Renal cortical epithelial cell (primary cell): ENCODE measurements around the gene LRRC42. TPM values are rescaled to one million over a fixed set of nuclear protein-coding genes. Genes with fewer than 3 reads are reported as not detected.

Experiments
- DNase-seq: peaks from one replicate; pipeline ENCODE4 v3.0.0-alpha.2; 2011; ENCODE audit warnings: low read depth
- total RNA-seq: library from RNA; depleted of rRNA; stranded (reverse); fragments of >200 nt; gene quantifications from 2 replicates; pipeline ENCODE4 v1.2.3, GENCODE V29; 2014

The LRRC42 gene, protein sequence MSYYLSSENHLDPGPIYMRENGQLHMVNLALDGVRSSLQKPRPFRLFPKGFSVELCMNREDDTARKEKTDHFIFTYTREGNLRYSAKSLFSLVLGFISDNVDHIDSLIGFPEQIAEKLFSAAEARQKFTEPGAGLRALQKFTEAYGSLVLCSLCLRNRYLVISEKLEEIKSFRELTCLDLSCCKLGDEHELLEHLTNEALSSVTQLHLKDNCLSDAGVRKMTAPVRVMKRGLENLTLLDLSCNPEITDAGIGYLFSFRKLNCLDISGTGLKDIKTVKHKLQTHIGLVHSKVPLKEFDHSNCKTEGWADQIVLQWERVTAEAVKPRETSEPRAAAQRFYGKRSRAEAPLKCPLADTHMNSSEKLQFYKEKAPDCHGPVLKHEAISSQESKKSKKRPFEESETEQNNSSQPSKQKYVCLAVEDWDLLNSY
- total RNA-seq = 38.6 and 40.8 TPM in 2 replicates

DNA sequence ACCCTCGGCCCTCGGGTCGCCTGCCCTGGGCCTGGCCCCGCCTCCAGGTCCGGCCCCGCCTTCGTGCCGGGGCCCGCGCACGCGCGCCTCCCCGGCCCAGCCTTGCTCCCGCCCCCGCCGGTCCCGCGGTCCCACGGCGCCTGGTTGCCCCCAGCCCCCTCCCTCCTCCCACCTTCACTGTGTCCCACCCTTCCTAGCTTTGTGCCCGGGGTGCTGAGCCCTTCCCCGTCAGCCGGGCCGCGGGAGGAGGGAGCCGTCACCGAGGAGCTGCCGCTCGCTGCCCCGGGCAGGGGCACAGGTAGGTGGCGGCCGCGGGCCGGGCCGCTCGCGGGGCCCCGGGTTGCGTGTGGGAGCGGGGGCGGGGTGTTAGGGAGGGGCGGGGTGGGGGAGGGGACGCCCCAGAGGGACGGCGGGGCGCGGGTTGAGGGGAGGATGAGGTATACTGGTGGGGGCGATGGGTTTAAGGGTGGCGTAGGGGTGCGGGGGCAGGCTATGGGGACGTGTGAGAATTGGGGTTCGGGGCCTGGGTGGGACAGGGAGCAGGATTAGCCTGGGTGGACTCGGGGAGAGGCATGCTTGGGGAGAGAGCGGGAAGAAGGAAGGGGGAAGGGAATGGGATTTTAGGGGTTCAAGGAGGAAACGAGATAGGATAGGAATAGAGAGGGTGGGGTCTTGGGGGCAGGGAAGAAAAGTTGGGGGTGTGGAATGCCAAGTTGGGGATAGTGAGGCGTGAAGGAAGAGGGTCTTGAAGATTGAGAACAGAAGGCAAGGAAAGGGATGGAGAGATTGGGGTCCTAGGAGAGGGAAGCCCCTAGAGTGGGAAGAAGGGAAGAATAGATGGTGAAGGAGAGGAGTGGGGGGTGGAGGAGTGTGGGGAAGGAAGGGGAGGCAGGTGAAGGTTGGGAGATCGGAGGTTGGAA lies at the start of gene LRRC42:
LRRC42 (plus strand) TSS at position 99 of the 920 bp plus-strand sequence. CDS start 5,650 bp downstream, outside the sequence.
- DNase-seq = no peak

DNA sequence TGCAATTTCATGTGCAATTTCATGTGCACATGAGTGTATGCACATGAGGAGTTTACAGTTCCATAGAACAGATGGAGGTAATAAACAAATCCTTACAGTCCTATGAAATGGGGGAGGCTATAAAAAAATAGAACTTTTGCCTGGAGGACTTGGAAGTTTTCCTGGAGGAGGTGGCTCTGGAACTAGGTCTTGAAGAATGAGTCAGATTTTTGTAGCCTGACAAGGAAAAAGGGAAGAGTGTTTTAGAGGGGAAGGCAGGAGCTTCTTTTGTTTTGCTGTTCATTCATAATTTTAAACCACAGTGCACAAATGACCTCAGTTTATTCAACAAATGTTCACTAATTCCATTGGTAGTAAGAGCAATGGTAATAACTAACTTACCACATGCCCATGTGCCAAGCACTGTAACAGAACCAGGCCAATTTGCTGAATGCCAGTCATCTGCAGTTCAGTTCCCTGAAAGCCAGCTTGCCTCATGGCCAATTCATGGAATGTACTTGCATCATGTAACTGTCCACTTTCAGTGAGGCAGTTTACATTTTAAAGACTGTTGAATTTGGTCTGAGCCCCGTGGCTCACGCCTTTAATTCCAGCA lies 49.4 kb upstream of the LRRC42 start:
- DNase-seq = peak; percentile 98

DNA sequence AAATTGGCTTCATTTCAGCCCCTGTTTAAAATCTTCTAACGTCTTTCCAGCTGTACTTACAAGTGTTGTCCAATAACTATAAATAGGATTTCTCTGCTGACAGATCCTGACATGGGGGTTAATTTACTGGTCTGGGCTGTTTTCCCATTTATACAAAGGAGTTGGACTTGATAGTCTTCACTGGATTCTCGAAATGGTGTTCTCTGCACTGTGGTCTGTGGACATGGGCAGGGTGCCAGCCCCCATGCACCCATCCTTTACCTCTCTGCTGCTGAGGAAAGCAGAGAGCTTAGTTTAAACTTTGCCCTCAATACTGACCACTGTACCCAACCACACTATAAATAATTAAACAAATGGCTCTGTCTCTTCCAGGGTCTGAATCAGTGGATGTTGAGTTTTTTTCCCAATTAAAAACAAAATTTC lies 46.9 kb upstream of the LRRC42 start:
- peak; percentile 95 for DNase-seq

DNA sequence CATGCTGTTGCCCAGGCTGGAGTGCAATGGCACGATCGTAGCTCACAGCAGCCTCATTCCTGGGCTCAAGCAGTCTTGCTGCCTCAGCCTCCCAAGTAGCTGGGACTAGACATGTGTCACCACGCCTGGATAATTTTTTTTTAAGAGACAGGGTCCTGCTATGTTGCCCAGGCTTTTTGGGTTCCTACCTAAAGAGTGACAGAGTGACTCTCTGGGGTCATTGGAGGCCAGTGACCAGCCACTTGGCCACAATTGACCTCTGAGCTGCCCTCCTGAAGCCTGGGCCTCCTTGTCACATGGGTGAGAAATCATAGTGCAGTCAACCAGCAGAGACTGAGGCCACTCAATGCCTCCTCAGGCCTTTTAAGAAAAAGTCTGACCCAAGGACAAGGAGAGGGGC lies 46.4 kb upstream of the LRRC42 start:
- no peak for DNase-seq

DNA sequence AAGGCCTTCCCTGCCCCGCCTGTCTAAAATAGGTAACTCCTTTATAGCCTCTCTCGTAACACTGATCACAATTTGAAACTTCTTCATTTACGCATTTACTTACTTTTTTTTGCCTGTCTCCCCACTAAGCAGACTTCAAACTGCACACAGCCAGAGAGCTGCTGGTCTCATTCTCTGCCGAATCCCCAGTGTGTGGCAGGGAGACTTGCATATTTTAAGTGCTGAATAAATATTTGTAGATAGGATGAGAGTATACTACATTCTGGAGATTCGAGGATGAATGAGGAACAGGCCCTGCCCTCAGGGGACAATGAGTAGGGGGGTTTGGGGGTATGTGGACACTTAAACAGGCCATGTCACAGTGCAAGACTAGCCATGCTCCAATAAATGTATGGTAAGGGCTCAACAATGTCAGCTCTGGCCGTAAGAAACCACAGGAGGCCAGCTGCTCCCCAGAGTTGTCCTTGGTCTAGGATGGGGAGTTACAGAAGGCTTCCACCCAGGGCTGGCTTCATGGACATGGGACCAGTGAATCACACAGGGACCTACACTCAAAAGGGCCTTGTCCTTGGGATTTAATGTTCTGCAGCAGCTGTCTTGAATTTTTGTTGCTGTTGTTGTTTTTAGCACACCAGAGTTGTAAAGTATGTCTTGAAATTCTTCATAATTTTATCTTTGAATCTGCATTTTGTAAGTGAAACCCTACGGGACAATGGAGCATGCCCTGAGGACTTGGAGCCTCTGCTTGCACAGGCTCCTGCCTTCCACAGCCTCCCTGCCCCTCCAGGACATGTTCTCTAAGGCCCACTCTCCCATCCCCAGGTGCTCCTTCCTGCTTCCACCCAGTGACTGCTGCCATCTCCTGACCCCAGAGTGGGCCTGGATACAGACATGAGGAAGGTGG lies 43.7 kb upstream of the LRRC42 start:
- no peak for DNase-seq

DNA sequence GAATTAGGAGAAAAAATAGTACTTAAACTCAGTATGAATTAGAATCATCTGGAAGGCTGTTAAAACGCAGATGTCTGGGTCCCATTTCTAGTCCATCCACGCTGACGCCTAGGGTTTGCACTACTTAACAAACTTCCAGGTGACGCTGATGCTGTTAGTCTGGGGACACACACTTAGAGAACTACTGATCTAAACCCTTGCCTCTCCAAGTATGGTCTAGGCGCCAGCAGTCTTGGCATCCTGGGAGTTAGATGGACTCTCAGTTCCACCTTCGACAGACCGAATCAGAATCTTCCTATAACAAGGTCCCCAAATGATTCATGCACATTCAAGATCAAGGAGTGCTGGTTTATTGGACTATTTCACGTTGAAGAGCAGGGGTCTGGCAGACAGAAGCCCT lies 40.6 kb upstream of the LRRC42 start:
- DNase-seq = no peak

DNA sequence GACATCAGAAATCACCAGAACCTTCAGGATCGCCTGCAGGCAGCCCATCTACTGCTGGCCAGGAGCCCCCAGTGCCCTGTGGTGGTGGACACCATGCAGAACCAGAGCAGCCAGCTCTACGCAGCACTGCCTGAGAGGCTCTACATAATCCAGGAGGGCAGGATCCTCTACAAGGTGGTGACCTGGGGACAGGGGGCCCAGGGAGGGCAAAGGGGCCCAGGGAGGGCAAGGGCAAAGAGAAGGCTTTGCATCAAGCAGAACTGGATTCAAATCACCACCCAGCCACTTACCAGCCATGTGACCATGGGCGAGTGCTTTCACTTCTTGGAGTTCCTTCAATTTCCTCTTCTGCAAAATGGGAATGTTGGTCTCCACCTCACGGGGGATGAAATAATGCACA lies 40.0 kb upstream of the LRRC42 start:
- DNase-seq = no peak

DNA sequence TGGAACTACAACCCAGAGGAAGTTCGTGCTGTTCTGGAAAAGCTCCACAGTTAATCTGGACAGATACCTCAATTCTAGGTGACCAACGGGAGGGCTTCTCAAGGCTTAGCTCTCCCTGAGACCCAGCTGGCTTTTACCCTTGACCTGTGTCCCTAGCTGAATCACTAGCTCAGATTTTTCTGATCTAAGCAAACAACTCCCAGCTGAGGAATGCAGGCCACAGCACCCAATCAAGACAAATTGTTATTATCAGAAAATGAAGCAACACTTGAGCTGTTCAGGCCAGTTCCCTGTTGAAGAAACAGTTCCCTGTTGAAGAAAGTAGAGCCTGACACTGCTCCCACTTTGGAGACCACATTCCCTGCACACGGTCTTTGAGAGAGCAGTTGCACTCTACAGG lies 36.2 kb upstream of the LRRC42 start:
- DNase-seq = peak; percentile 57

DNA sequence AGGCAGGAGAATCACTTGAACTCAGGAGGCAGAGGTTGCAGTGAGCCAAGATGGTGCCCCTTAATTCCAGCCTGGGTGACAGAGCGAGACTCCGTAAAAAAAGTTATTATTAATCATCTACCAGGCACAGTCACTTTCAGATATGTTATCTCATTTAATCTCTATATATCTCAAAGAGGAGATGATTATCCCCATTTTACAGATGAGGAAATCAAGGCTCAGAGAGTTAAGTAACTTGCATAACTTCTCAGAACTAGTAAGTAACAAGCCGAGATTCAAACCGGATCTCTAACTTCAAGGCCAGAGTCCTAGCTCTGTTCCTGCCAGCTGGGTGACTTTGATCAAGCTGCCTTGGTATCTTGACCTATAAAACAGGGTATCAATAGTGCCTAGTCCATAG lies 34.7 kb upstream of the LRRC42 start:
- no peak for DNase-seq

DNA sequence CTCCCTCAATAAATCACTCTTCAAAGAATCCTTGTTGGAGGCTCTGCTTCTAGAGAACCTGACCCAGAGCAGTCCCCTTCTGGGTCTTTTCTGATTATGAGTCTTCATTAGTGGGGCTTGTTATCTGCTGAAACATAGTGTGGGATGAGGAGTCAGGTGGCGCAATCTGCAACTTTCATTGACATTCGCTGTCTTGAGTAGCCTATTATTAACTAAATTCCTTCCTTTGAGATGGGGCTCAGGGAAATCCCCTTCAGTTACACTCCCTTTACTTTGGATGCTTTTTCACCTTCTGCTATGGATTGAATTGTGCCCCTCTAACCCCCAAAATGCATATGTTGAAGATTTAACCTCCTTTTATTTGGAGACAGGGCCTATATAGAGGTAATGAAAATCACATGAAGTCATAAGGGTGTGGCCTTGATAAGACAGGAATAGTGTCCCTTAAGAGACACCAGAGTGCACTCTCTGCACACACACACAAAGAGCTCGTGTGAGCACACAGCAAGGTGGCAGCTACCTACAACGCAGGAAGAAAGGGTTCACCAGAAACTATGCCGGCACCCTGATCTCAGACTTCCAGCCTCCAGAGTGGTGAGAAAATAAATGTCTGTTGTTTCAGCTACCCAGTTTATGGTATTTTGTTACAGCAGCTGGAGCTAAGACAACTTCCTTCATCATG lies 32.7 kb upstream of the LRRC42 start:
- no peak for DNase-seq

DNA sequence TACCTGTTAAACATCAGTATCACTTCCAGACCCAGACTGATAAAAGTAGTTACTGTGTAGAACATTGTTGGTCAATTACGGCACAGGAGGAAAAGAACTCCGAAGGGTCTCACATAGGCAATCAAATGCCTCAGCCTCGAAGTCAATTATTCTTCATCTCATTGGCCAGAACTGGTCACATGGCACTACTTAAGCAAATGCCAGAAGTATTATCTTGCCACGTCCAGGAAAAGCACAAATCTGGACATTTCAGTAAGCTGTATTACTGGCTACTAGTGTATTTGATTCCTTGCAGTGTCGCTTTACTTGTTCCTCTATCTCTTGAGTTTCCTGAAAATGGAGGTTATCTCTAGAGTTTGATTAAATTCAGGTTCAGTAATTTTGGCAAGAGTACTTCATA lies 27.8 kb upstream of the LRRC42 start:
- no peak for DNase-seq

DNA sequence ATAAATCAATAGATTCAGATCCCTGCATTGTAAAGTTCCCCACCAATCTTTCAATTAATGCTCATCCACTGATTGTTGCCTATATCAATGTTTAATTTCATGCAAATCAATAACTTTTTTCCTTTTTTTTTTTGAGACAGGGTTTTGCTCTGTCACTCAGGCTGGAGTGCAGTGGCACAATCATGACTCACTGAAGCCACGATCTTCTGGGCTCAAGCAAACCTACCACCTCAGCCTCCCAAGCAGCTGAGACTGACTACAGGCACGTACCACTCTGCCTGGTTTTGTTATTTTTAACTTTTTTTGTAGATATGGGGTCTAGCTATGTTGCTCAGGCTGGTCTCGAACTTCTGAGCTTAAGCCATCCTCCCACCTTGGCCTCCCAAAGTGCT lies 26.5 kb upstream of the LRRC42 start:
- peak; percentile 57 for DNase-seq

DNA sequence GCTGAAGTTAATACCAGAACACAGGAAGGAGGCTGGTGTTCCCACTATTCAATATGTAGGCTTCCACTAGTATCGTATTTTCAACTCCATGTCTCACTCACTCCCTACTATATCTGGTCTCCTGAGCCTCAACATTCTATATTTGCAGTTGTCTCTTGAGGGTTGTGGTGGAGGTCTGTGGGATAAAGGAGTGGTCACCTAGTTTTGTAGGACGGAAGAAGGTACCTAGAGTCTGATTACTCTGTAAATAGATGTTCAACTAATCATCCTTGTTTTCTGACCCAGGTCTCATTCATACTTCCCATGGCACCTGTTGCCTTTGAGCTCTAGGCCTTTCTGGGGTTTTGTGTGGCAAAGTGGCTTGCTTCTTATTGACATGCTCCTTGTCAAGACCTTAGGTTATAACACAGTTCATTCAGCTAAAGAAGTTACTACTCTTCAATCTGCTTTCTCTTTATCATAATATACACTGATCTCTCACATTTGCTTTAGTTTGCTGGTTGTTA lies 18.7 kb upstream of the LRRC42 start:
- no peak for DNase-seq

DNA sequence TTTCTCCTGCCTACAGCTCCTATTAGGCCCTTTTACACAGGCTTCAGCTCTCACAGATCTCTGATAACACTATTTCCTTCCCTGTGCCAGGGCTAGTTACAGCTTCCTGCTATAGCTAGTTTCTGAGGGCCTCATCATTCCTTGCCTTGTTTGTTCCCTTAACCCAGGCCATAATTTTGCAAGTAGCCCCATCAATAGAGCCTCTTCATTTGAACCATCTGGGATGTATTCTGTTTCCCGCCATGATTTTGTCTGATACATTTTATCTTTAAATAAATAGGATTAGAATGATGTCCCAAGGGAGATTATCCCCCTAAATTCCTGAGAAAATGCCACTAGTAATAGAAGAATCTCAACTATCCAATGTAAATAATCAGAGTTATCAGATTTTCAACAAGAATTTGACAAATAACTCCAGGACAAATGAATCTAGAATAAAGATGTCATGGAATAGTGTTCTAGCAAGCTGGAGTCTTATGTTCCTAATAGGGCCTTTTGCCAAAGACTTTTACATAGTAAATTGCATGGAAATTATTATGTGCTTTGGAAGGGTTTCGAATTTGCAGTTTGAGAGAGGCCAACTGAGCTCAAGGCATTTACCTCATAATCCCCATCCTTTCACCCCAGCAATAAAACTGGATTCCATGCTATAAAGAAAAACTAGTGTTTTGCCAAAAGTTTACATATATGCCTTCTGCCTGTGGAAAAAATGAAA lies 16.7 kb upstream of the LRRC42 start:
- no peak for DNase-seq

DNA sequence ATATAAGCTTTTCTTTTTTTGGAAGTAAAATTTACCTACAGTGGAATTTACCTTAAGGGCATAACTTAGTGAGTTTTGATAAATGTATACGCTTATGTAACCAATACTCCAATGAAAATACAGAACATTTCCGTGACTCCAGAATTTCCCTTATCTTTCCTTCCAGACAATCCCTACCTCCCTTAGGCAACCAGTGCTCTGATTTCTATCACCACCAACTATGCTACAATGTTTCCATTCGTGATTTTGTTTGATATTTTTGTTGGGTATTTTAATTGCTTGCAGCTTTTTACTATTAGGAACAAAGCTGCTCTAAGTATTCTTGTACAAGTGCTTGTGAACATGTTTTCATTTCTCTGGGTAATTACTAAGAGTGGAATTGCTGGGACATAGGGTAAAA lies 15.2 kb upstream of the LRRC42 start:
- no peak for DNase-seq

DNA sequence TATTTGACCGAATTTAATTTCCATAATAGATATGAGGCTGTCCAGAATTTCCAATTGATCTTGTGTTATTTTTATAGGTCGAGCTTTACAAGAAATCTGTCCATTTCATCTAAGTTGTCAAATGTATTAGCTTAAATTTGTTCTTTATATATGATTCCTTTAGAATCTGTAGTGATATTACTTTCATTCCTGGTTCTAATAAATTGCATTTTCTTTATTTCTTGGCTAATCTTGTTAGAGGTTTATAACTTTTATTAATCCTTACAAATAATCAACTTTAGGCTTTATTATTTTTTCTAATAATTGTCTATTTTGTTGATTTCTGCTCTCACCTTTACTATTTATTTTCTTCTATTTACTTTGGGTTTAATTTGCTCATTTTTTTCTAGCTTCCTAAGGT lies 14.6 kb upstream of the LRRC42 start:
- DNase-seq = no peak

DNA sequence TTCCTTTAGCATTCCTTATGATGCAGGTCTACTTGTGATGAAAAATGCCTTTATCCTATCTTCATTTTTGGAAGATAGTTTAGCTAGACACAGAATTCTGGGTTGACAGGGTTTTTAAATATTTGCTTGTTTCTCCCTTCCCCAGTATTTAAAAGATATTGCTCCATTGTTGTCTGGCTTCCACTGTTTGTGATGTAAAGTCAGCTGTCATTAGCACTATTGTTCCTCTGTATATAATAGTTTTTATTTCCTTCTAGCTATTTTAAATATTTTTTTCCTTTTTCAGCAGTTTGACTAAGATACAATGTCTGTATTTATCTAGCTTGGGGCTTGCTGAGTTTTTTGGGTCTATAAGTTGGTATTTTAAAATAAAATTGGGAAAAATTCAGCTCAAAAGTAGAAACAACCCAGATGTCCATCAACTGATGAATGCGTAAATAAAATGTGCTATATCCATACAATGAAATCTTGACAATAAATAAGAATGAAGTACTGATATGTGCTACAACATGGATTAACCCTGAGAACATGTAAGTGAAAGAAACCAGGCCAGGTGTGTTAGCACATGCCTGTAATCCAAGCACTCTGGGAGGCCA lies 11.9 kb upstream of the LRRC42 start:
- no peak for DNase-seq

DNA sequence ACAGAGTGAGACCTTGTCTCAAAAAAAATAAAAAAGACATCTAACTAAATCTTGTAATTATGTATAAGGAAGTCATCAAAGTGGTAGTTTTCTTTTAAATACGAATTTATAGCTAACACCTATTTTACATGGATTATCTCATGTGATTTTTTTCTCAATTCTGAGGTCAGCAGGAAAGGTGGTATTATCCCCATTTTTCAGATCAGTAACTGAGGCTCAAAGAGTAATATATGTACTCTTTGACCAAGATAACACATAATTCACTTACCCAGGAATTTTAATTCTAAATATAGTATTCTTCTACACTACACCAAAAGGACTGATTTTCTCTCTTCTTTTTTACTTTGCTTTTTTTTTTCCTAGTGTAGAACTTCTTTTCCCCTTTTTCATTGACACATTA lies 9.7 kb upstream of the LRRC42 start:
- no peak for DNase-seq

DNA sequence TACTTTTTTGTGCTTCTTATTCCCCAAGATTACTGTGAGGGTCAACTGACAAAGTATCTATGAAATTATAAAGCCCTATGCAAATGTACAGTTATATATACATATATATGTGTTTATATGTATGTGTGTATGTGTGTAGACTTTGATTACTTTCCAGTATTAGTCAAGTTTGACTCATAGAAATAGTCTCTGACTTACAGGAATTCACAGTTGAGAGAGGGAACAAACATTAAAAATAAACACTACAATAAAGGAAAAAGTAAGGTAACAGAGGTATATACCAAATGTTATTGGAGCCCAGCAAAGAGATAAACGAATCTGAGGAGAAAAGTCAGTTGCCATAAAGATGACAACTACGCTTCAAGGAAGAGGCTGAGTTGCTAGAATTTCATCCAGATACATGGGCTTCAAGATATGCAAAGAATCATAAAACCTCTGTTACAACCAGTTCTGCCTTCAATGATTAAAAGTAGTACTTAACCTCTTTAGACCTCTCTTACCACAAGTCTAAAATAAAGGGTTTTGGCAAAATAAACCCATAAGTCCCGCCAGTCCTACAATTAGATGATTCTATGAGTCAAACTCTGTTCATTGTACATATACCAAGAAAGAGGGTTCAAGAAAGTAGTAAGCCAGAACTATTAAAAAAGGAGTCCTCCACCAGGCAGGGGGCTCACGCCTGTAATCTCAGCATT lies 7.9 kb upstream of the LRRC42 start:
- DNase-seq = peak; percentile 55
